IPS-20b (cell line): Measurements from ENCODE around the gene CFAP107.

ENCODE experiments used
- H3K27ac ChIP-seq: one replicate; pipeline ENCODE4 v1.5.1; 2013; ENCODE audit warnings: low read length
- H3K27me3 ChIP-seq: 2 replicates; pipeline ENCODE4 v1.6.1; 2013; ENCODE audit warnings: mild to moderate bottlenecking, low read length, inconsistent platforms; ENCODE audit not compliant: insufficient read depth
- H3K36me3 ChIP-seq: 2 replicates; pipeline ENCODE4 v1.6.1; 2013; ENCODE audit warnings: low read depth, mild to moderate bottlenecking, inconsistent platforms, low read length, moderate library complexity; ENCODE audit not compliant: insufficient read depth
- H3K4me1 ChIP-seq: 2 replicates; pipeline ENCODE4 v1.6.1; 2013; ENCODE audit warnings: mild to moderate bottlenecking, control low read depth, inconsistent platforms, low read length, moderate library complexity; ENCODE audit not compliant: insufficient read depth
- H3K4me3 ChIP-seq: 2 replicates; pipeline ENCODE4 v1.5.1; 2013; ENCODE audit warnings: mild to moderate bottlenecking, low read length, inconsistent platforms
- H3K9ac ChIP-seq: 2 replicates; pipeline ENCODE4 v1.6.1; 2013; ENCODE audit warnings: low read depth, mild to moderate bottlenecking, inconsistent platforms, low read length, moderate library complexity
- H3K9me3 ChIP-seq: 2 replicates; pipeline ENCODE4 v1.6.1; 2013; ENCODE audit warnings: mild to moderate bottlenecking, low read depth, low read length, inconsistent platforms; ENCODE audit not compliant: insufficient read depth

CFAP107 gene

GRCh38 chr1:12745126-12745991 lies 641 bp upstream of the CFAP107 start:
- Histone ChIP-seq H3K27me3 (no peaks in the 10 kb centered on the region), H3K36me3 (no peaks in the 10 kb centered on the region), H3K9ac (no peak overlapping the region), H3K4me1 (no peaks in the 10 kb centered on the region), H3K9me3 (no peaks in the 10 kb centered on the region; the same call in 1 of the 2 replicates), H3K27ac (no peak overlapping the region), H3K4me3 (no peak overlapping the region)

DNA sequence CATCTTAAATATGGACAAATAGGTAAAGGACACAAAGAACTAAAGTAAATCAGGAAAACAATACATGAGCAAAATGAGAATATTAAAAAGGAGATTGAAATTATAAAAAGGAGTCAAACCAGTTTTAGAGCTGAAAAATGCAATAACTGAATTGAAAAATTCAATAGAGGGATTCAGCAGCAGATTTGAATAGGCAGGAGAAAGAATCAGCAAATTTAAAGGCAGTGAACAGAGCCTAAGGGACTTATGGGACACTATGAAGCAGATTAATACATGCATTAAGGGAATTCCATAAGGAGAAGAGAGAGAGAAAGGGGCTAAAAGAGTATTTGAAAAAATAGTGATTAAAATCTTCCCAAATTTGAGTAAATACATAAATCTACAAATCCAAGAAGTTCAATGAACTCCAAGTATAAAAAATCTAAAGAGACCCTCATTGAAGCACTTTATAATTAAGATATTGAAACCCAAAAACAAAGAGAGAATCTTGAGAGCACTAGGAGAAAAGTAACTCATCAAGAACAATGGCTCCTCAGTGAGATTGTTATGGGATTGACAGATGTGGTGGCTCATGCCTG lies 2.9 kb downstream of the CFAP107 start:
- Histone ChIP-seq H3K9me3 (no peaks in the 10 kb centered on the region; the same call in 1 of the 2 replicates), H3K36me3 (no peaks in the 10 kb centered on the region), H3K27ac (no peak overlapping the region), H3K27me3 (no peaks in the 10 kb centered on the region), H3K9ac (no peak overlapping the region), H3K4me3 (no peak overlapping the region), H3K4me1 (no peaks in the 10 kb centered on the region)

DNA sequence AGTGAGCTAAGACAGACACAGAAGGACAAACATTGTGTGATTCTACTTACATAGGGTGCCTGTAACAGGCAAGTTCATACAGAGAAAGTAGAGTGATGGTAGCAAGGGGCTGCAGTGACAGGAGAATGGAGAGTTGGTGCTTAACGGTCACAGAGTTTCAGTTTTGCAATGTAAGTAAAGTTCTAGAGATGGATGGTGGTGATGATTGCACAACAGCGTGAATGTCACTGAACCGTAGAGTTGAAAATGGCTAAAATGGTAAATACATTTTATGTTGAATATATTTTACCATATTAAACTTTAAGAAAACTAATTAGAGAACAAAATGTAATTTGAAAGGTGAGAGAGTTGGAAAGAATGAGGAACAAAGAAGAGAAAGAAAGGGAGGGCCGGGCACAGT lies 8.7 kb downstream of the CFAP107 start:
- Histone ChIP-seq H3K27me3 (no peaks in the 10 kb centered on the region), H3K36me3 (no peaks in the 10 kb centered on the region), H3K9me3 (no peaks in the 10 kb centered on the region), H3K27ac (no peak overlapping the region), H3K9ac (no peak overlapping the region), H3K4me3 (no peak overlapping the region), H3K4me1 (no peaks in the 10 kb centered on the region)

DNA sequence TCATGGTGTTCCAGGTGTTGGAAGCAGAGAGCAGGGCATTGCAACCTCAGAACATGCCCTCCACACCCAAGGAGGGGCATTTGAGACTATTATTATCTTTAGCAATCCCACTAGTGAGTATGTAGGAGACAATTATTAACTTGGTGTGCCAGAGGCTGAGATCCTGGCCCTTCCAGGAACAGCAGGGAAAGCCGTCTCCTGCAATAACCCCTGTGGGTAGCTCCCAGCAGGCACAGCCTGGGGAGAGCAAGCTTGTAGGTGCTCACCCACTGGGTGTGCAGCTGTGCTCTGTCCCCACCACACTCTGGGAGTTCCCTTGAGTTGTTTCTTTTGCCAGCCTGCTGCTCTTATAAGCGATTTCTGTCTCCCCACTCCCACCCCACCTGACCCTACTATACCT lies 10.3 kb downstream of the CFAP107 start:
- Histone ChIP-seq H3K27ac (no peak overlapping the region), H3K9me3 (no peaks in the 10 kb centered on the region), H3K4me3 (no peak overlapping the region), H3K4me1 (no peaks in the 10 kb centered on the region), H3K9ac (no peak overlapping the region), H3K27me3 (no peaks in the 10 kb centered on the region), H3K36me3 (no peaks in the 10 kb centered on the region)

- Histone ChIP-seq H3K27me3 (no peaks in the 10 kb centered on the region), H3K4me1 (no peaks in the 10 kb centered on the region), H3K9me3 (no peaks in the 10 kb centered on the region), H3K4me3 (no peak overlapping the region), H3K9ac (no peak overlapping the region), H3K27ac (no peak overlapping the region), H3K36me3 (no peaks in the 10 kb centered on the region)
Observed at GRCh38 chr1:12756768-12757413, 10.9 kb downstream of the CFAP107 start.

DNA sequence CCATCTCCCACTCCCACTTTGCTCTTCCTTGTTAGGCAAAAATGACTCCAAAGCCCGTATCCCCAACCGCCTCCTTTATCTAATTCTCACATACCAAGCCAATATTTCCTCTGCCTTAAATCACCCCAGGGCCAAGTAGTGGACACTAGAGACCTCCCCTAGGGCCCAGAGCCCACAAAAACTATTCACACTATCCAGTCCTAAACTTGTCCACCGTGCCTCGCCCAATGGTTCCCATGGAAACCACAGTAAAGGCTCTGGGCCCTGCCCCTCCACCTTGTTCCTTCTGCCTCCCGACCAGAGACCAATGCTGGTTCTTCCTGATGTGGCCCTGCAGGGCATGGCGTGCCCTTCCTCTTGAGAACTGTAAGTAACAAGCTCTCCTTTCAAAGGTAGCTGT lies 11.8 kb downstream of the CFAP107 start:
- Histone ChIP-seq H3K9me3 (no peaks in the 10 kb centered on the region), H3K9ac (no peak overlapping the region), H3K36me3 (no peaks in the 10 kb centered on the region), H3K4me1 (no peaks in the 10 kb centered on the region), H3K27ac (no peak overlapping the region), H3K27me3 (no peaks in the 10 kb centered on the region), H3K4me3 (no peak overlapping the region)

DNA sequence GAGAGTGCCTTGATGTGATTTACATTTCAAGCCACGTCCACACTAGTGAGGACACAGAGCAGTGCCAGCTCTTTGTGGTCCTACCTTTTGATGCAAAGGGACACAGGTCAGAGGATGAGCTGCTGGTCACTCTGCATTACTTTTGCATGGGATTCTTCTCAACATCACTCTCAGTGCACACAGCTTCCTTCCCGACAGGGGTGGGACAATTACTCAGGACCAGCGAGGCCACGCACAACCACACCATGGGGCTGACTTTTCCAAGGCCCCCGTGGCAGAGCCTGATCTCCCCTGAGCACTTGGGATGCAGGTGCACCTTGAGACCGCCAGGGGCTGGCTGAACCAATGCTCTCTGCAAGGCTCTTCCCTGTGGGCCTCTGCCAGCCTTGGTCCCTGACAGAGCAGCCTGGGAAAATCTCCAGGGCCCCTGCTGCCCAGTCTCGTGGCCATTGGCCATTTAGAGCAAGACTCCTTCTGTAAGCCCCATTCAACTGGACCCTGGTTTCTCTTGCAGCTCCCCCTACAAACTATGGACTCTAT lies 14.3 kb downstream of the CFAP107 start:
- Histone ChIP-seq H3K4me3 (no peak overlapping the region), H3K4me1 (no peaks in the 10 kb centered on the region), H3K9ac (no peak overlapping the region), H3K9me3 (no peaks in the 10 kb centered on the region), H3K27me3 (no peaks in the 10 kb centered on the region), H3K27ac (no peak overlapping the region), H3K36me3 (no peaks in the 10 kb centered on the region)

- Histone ChIP-seq H3K9ac (no peak overlapping the region), H3K27me3 (no peaks in the 10 kb centered on the region), H3K4me1 (no peaks in the 10 kb centered on the region), H3K4me3 (no peak overlapping the region), H3K9me3 (no peaks in the 10 kb centered on the region), H3K27ac (no peak overlapping the region), H3K36me3 (no peaks in the 10 kb centered on the region)
Observed at GRCh38 chr1:12761781-12762180, 15.8 kb downstream of the CFAP107 start.

DNA sequence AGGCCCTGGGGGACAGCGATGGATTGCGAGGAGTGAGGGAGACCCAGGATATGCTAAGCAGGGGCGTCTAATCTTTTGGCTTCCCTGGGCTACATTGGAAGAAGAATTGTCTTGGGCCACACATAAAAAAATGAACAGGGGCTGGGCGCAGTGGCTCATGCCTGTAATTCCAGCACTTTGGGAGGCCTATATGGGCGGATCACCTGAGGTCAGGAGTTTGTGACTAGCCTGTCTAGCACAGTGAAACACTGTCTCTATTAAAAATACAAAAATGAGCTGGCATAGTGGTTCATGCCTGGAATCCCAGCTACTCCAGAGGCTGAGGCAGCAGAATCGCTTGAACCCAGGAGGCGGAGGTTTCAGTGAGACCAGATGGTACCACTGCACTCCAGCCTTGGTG lies 16.8 kb downstream of the CFAP107 start:
- H3K27ac ChIP-seq, result no peak overlapping the region
- no peaks in the 10 kb centered on the region for H3K36me3 ChIP-seq
- no peak overlapping the region for H3K9ac ChIP-seq
- no peaks in the 10 kb centered on the region for H3K27me3 ChIP-seq
- H3K4me3 ChIP-seq, result no peak overlapping the region
- H3K4me1 ChIP-seq, result no peaks in the 10 kb centered on the region
- H3K9me3 ChIP-seq, result no peaks in the 10 kb centered on the region

DNA sequence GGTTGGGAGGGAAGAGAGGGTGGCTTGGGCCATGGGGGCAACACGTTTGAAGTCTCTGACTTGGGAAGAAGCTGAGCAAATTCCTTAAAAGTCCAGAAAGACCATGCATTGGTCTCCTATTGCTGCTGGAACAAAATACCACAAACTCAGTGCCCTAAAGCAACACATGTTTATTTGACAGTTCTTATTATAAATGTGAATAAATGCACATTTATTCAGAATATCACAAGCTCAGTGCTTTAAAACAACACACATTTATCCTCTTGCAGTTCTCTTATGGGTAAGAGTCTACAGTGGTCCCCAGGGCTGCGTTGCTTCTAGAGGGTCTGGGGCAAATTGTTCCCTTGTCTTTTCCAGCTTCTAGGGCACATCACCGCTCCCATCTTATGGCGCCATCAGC lies 17.5 kb downstream of the CFAP107 start:
- H3K4me3 ChIP-seq, result no peak overlapping the region
- no peak overlapping the region for H3K27ac ChIP-seq
- H3K9ac ChIP-seq, result no peak overlapping the region
- H3K9me3 ChIP-seq, result no peaks in the 10 kb centered on the region
- no peaks in the 10 kb centered on the region for H3K36me3 ChIP-seq
- no peaks in the 10 kb centered on the region for H3K4me1 ChIP-seq
- no peaks in the 10 kb centered on the region for H3K27me3 ChIP-seq

- Histone ChIP-seq H3K9me3 (no peaks in the 10 kb centered on the region), H3K4me3 (no peak overlapping the region), H3K9ac (no peak overlapping the region), H3K27ac (no peak overlapping the region), H3K27me3 (no peaks in the 10 kb centered on the region), H3K36me3 (no peaks in the 10 kb centered on the region), H3K4me1 (no peaks in the 10 kb centered on the region)
Observed at GRCh38 chr1:12764016-12764415, 18.0 kb downstream of the CFAP107 start.

DNA sequence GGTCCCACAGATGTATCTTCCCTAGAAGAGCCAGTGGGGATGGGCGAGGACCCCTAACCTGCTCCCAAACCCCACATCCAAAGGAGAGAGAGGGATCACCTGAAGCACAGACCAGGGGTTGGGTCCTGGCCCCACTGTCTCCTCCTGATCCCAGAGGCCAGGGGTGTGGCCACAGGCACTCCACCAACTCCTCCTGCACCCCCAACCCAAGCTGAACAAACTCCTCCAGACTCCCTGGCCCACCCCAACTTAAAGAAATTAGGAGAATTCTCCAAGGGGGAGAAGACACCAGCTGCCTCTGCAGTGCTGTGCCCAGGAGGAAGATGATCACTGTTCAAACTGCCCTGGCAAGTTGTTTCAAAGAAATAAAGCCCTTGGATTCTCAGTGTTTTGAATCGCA lies 23.0 kb downstream of the CFAP107 start:
- H3K4me1 ChIP-seq, result no peaks in the 10 kb centered on the region
- no peaks in the 10 kb centered on the region for H3K36me3 ChIP-seq
- no peak overlapping the region for H3K27ac ChIP-seq
- H3K9ac ChIP-seq, result no peak overlapping the region
- H3K4me3 ChIP-seq, result no peak overlapping the region
- no peaks in the 10 kb centered on the region for H3K27me3 ChIP-seq
- H3K9me3 ChIP-seq, result no peaks in the 10 kb centered on the region
